Heart right ventricle (tissue), 16 donors: Measurements from ENCODE around the gene DAPP1. TPM values are rescaled to one million over a fixed set of nuclear protein-coding genes. Genes with fewer than 3 reads are reported as not detected.
A peak's percentile ranks its signal among the peaks of the same experiment; 100 is the strongest.

Experiments used
- ATAC-seq, 8 donors: fragments of 200-7000 bp; cut with Tn5 transposase; one replicate each; pipeline ENCODE4 v1.9.1; 2020; ENCODE audit warnings: mild to moderate bottlenecking in 8 of 8, moderate library complexity in 8 of 8, moderate number of reproducible peaks in 1 of 8
- DNase-seq, 2 donors: peaks; one replicate each; pipeline ENCODE4 v3.0.0-alpha.2; 2020
- H3K27ac ChIP-seq, 10 donors: fragments of 200-600 bp; sonication (generic) in 2 of 10; one replicate each; pipeline versions ENCODE4 v1.5.0 to v1.8.0; 2020 to 2022; ENCODE audit warnings: mild to moderate bottlenecking in 3 of 10
- H3K27me3 ChIP-seq, 7 donors: fragments of 200-600 bp; one replicate each; pipeline ENCODE4 v1.8.0; 2021 to 2022; ENCODE audit warnings: mild to moderate bottlenecking in 2 of 7
- H3K36me3 ChIP-seq, 9 donors: fragments of 200-600 bp; sonication (generic) in 1 of 9; one replicate each; pipeline versions ENCODE4 v1.5.0 to v1.8.0; 2020 to 2022; ENCODE audit warnings: mild to moderate bottlenecking in 2 of 9
- H3K4me1 ChIP-seq, 9 donors: fragments of 200-600 bp; sonication (generic) in 1 of 9; one replicate each; pipeline versions ENCODE4 v1.5.0 to v1.8.0; 2020 to 2022; ENCODE audit warnings: mild to moderate bottlenecking in 4 of 9
- H3K4me3 ChIP-seq, 10 donors: fragments of 200-600 bp; sonication (generic) in 2 of 10; one replicate each; pipeline versions ENCODE4 v1.5.0 to v1.8.0; 2020 to 2022; ENCODE audit warnings: mild to moderate bottlenecking in 7 of 10, moderate library complexity in 2 of 10
- H3K9me3 ChIP-seq, 11 donors: fragments of 200-600 bp in 10 of 11; sonication (generic) in 2 of 11; one replicate each; pipeline versions ENCODE4 v1.5.0 to v1.8.0; 2013 to 2022; ENCODE audit warnings: mild to moderate bottlenecking in 2 of 11, control low read depth in 1 of 11, moderate library complexity in 1 of 11
- WGBS, 2 donors: extraction: QIAGEN DNeasy Blood & Tissue Kit; methylation state at CpG; one replicate each; pipeline ENCODE4 v1.1.7; 2013; ENCODE audit warnings: inconsistent platforms in 1 of 2; 5-methylcytosine and 5-hydroxymethylcytosine counted together
- intact Hi-C, 10 donors: fragments of 100-400 bp; cut with DNase I; formaldehyde crosslinking; loops; one replicate each; pipeline versions ENCODE4 v1.11.1 to v1.14.2; 2022
- polyA plus RNA-seq, 2 donors: library from polyadenylated mRNA; stranded (reverse); fragments of 200-250 nt; gene quantifications; one replicate each; pipeline ENCODE4 v1.2.3, GENCODE V29; 2013
- total RNA-seq, 10 donors: library from RNA; stranded (reverse); fragmentation: NEBNext Ultra II Directional in 3 of 10; extraction: Animal tissue kit (Norgen Biotek cat#: 25700) in 3 of 10; gene quantifications; one replicate each; pipeline versions ENCODE4 v1.2.1 to v1.2.4, GENCODE V29; 2021 to 2023
- TF ChIP-seq, protein P1 (sequence below), 9 donors: fragments of 200-600 bp; sonication (generic) in 2 of 9; IDR thresholded peaks; one replicate each; pipeline versions ENCODE4 v1.5.0 to v1.8.0; 2021 to 2022; ENCODE audit warnings: antibody characterized with exemption in 9 of 9, mild to moderate bottlenecking in 5 of 9, moderate library complexity in 1 of 9
- donor health status: Arrhythmogenic right ventricular cardiomyopathy.
- donor health status: ischemic (EF 13 %, LVEDD 7.1; RV severe dilation, severe dysfunction).
- donor health status: healthy with polysubstance abuse.
- donor health status: DM: no; HTN: yes; CAD: no.
- donor health status: DM: no; HTN: no; CAD: no.
- donor health status: ischemic (EF 25% LVEDD 6.9; RV normal size, moderate dysfunction).
- donor health status: ischemic (EF 25% LVEDD 5.7; RV mildly dilated, moderate dysfunction).
- donor health status: healthy.
- donor health status: DM: yes; HTN: yes; CAD: no.
- donor health status: Ischemic cardiomyopathy.
- donor health status: ischemic (EF 35%, LVEDD 5.7; RV mildly dilated, moderate dysfunction).
- donor health status: nonischemic (EF 11% LVEDD 7.7; RV severe dilation, severe dysfunction).
- donor health status: DM: yes; HTN: yes; CAD: no.
- donor health status: PGD.
- donor health status: ischemic (EF 29% LVEDD 5.4; RV normal size, mild dysfunction).
- donor health status: nonischemic (EF 23%, LVEDD 6.1; RV moderate dilation, normal function).

The DAPP1 gene
- total and polyA plus RNA-seq, 12 donors = 0.16 to 5.4 (median 0.34) TPM; not detected in 1

DNA sequence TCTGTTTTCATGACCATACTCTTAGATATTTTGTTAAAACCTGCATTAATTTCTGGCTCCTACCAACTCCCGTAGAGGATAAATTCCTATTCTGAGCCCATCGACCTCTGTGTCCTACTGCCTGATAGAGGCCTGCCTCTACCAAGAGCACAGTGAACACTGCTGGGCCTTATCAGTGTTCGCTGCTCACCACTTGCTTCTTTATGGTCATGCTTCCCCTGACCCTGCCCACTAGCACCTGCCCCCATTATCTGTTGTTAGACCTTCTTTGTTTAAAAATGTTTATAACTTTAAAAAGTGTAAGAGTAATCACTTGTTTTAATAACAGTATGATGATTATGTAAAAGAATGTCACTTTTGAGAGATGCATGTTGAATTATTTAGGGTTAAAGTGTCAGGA is 6.1 kb downstream of the DAPP1 start:
- WGBS, 2 donors = 72 to 81% methylated on average over 3 of the region's 3 CpGs
- Histone ChIP-seq H3K4me1 (peaks cover 0 to 73% (median 0%) of the 10 kb centered on the region in 9 donors), H3K27ac (peak overlapping the region in 1 of 10 donors; percentile 65), H3K36me3 (no peaks in the 10 kb centered on the region), H3K9me3 (no peaks in the 10 kb centered on the region), H3K27me3 (no peaks in the 10 kb centered on the region), H3K4me3 (no peak overlapping the region)
- intact Hi-C loops = no loop called here
- TF ChIP-seq, protein P1, sequence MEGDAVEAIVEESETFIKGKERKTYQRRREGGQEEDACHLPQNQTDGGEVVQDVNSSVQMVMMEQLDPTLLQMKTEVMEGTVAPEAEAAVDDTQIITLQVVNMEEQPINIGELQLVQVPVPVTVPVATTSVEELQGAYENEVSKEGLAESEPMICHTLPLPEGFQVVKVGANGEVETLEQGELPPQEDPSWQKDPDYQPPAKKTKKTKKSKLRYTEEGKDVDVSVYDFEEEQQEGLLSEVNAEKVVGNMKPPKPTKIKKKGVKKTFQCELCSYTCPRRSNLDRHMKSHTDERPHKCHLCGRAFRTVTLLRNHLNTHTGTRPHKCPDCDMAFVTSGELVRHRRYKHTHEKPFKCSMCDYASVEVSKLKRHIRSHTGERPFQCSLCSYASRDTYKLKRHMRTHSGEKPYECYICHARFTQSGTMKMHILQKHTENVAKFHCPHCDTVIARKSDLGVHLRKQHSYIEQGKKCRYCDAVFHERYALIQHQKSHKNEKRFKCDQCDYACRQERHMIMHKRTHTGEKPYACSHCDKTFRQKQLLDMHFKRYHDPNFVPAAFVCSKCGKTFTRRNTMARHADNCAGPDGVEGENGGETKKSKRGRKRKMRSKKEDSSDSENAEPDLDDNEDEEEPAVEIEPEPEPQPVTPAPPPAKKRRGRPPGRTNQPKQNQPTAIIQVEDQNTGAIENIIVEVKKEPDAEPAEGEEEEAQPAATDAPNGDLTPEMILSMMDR (IDR thresholded peaks at IDR 0.05) = no peak
- DNase-seq = no peak
- ATAC-seq = no peak

DNA sequence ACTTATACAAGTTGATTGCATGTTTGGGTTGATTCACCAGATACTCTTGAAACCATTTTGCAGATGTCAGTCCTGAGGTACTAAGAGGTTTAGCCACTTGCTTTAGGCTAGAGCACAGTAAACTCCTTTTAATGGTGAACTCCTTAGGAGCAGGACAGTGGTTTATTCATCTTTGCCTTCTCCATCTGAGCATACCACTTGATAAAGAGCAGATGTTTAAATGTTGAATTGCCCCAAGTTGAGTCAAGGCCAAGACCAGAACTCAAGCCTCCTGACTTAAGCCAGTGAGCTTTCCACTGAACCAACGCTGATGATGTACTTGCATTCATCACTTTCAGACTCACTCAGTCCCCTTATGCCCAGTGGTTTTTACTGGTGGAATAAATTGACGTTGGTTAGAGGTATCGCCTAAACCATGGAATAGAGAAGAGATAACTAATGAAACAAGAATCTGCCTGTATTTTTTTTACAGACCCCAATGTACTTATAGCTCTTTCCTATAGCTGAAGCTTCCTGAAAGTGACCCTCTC is 7.5 kb downstream of the DAPP1 start:
- ATAC-seq = no peak
- no peaks in the 10 kb centered on the region for H3K36me3 ChIP-seq
- no peak overlapping the region for H3K27ac ChIP-seq
- no peaks in the 10 kb centered on the region for H3K27me3 ChIP-seq
- H3K9me3 ChIP-seq = no peaks in the 10 kb centered on the region
- TF ChIP-seq, protein P1 (IDR thresholded peaks at IDR 0.05) = no peak
- 85 to 92% methylated on average over 3 of the region's 3 CpGs for WGBS, 2 donors
- H3K4me1 ChIP-seq = peaks cover 0 to 59% (median 0%) of the 10 kb centered on the region in 9 donors
- DNase-seq = no peak
- intact Hi-C loops = no loop called here
- H3K4me3 ChIP-seq = no peak overlapping the region

- Histone ChIP-seq H3K27me3 (no peaks in the 10 kb centered on the region), H3K4me3 (no peak overlapping the region), H3K36me3 (no peaks in the 10 kb centered on the region), H3K9me3 (no peaks in the 10 kb centered on the region), H3K4me1 (peaks cover 0 to 47% (median 0%) of the 10 kb centered on the region in 9 donors), H3K27ac (no peak overlapping the region)
- intact Hi-C loops = no loop called here
- WGBS, 2 donors = 56 to 71% methylated on average over 3 of the region's 3 CpGs
- TF ChIP-seq, protein P1 (IDR thresholded peaks at IDR 0.05) = no peak
- DNase-seq (no peak), ATAC-seq (no peak)
Measured at GRCh38 chr4:99825272-99825671, 8.6 kb downstream of the DAPP1 start.

DNA sequence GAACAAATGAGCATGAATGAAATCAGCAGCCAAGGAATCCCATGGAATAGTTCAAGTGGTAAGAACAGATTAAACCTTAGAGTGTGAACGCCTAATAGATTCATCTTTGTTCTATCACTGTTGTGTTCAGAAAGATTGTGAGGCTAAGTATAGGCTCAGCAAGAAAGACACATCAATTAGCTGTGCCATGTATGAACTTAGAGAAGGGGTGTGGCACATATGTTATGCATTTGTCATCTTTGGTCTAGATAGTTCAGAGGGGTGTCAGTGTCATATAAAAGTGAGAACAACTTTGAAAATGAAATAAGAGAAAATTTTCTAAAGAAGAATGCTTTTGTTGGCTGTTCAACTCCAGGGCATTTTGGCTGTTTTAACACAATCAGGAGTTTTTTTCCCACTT is 9.4 kb downstream of the DAPP1 start:
- Histone ChIP-seq H3K27ac (no peak overlapping the region), H3K27me3 (no peaks in the 10 kb centered on the region), H3K4me1 (peaks cover 0 to 40% (median 0%) of the 10 kb centered on the region in 9 donors), H3K9me3 (no peaks in the 10 kb centered on the region), H3K36me3 (no peaks in the 10 kb centered on the region), H3K4me3 (no peak overlapping the region)
- WGBS, 2 donors = 68 to 75% methylated on average over 1 of the region's 1 CpG
- DNase-seq (no peak), ATAC-seq (no peak)
- intact Hi-C loops = no loop called here
- TF ChIP-seq, protein P1 (IDR thresholded peaks at IDR 0.05) = no peak
